Measurements from ENCODE around the gene PTGES2.
"Not testable (repeated sequence)": the region's sequence is repeated elsewhere in the genome, so short reads cannot be mapped to it uniquely, and the experiment has no call there.

Gene PTGES2

GRCh38 chr9:128118971-128119665 is 8.4 kb downstream of the PTGES2 start:
- no peak for DNase-seq

- no peak for DNase-seq
Observed at GRCh38 chr9:128118472-128118857, 9.1 kb downstream of the PTGES2 start.

GRCh38 chr9:128117613-128118471 is 9.7 kb downstream of the PTGES2 start:
- DNase-seq, result peak; percentile 97

GRCh38 chr9:128116104-128117083 is 11.1 kb downstream of the PTGES2 start:
- no peak for DNase-seq

GRCh38 chr9:128115187-128116103 is 12.1 kb downstream of the PTGES2 start:
- peak; percentile 87 for DNase-seq

GRCh38 chr9:128114326-128115186 is 13.0 kb downstream of the PTGES2 start:
- DNase-seq, result no peak

- DNase-seq, result no peak
Observed at GRCh38 chr9:128113526-128114325, 13.8 kb downstream of the PTGES2 start.

GRCh38 chr9:128111726-128112125 is 15.8 kb downstream of the PTGES2 start:
- not testable (repeated sequence) for DNase-seq

GRCh38 chr9:128109050-128109709 is 18.3 kb downstream of the PTGES2 start:
- no peak for DNase-seq

- no peak for DNase-seq
Observed at GRCh38 chr9:128108269-128109049, 19.1 kb downstream of the PTGES2 start.

GRCh38 chr9:128107468-128108268 is 19.9 kb downstream of the PTGES2 start:
- no peak for DNase-seq

- no peak for DNase-seq
Observed at GRCh38 chr9:128106940-128107467, 20.5 kb downstream of the PTGES2 start.

- DNase-seq, result no peak
Observed at GRCh38 chr9:128106181-128106939, 21.2 kb downstream of the PTGES2 start.

GRCh38 chr9:128105538-128106175 is 21.9 kb downstream of the PTGES2 start:
- no peak for DNase-seq

- DNase-seq, result no peak
Observed at GRCh38 chr9:128104171-128104618, 23.3 kb downstream of the PTGES2 start.

- no peak for DNase-seq
Observed at GRCh38 chr9:128103589-128103962, 24.0 kb downstream of the PTGES2 start.
